Sigmoid colon (tissue), 7 donors: ENCODE measurements around the gene ZNF496. TPM values are rescaled to one million over a fixed set of nuclear protein-coding genes. Genes with fewer than 3 reads are reported as not detected.

ENCODE experiments used
- DNase-seq: peaks from one replicate; pipeline ENCODE4 v3.0.0-alpha.2; 2019
- H3K27ac ChIP-seq, 4 donors: fragments of 200-600 bp; sonication (generic); one replicate each; pipeline ENCODE4 v1.5.1; 2016 to 2019; ENCODE audit warnings: mild to moderate bottlenecking in 1 of 4
- H3K27me3 ChIP-seq, 3 donors: fragments of 200-600 bp; sonication (generic); one replicate each; pipeline ENCODE4 v1.5.1; 2019; ENCODE audit warnings: mild to moderate bottlenecking in 1 of 3
- H3K36me3 ChIP-seq, 4 donors: fragments of 200-600 bp; sonication (generic); one replicate each; pipeline ENCODE4 v1.5.1; 2016 to 2019
- H3K4me1 ChIP-seq, 4 donors: fragments of 200-600 bp; sonication (generic); one replicate each; pipeline ENCODE4 v1.5.1; 2017 to 2019
- H3K4me3 ChIP-seq, 4 donors: fragments of 200-600 bp; sonication (generic); one replicate each; pipeline ENCODE4 v1.5.1; 2017 to 2019; ENCODE audit warnings: mild to moderate bottlenecking in 2 of 4, moderate library complexity in 1 of 4
- H3K9me3 ChIP-seq, 4 donors: fragments of 200-600 bp in 3 of 4; sonication (generic) in 3 of 4; one replicate each; pipeline versions ENCODE4 v1.5.1 to v1.6.1; 2013 to 2019
- EP300 ChIP-seq, 4 donors: sonication (generic); formaldehyde crosslinking; IDR thresholded peaks; one replicate each; pipeline ENCODE4 v1.6.1; 2017; ENCODE audit warnings: antibody characterized with exemption in 4 of 4
- POLR2A ChIP-seq, 2 donors: fragments of 450-650 bp; IDR thresholded peaks; one replicate each; pipeline ENCODE4 v1.6.1; 2016; ENCODE audit warnings: antibody characterized with exemption in 2 of 2, mild to moderate bottlenecking in 2 of 2, moderate library complexity in 2 of 2
- POLR2AphosphoS5 ChIP-seq, 4 donors: sonication (generic); formaldehyde crosslinking; IDR thresholded peaks; one replicate each; pipeline ENCODE4 v1.6.1; 2017; ENCODE audit warnings: antibody characterized with exemption in 4 of 4
- WGBS, 2 donors: extraction: QIAGEN DNeasy Blood & Tissue Kit; methylation state at CpG; one replicate each; pipeline ENCODE4 v1.1.7; 2013; 5-methylcytosine and 5-hydroxymethylcytosine counted together
- intact Hi-C: fragments of 100-400 bp; cut with DNase I; formaldehyde crosslinking; loops from one replicate; pipeline ENCODE4 v1.15.1; 2023
- polyA plus RNA-seq, 3 donors: library from polyadenylated mRNA; stranded (reverse); fragments of 200-250 nt; gene quantifications; one replicate each; pipeline ENCODE4 v1.2.3, GENCODE V29; 2013
- total RNA-seq, 4 donors: library from RNA; depleted of rRNA; stranded (reverse); fragments of >200 nt; gene quantifications; one replicate each; pipeline ENCODE4 v1.1.0, GENCODE V29; 2016
- TF ChIP-seq, protein P1 (sequence below), 4 experiments: fragments of 450-650 bp in 3 of 4; fragments of 200-600 bp in 1 of 4; IDR thresholded peaks; one replicate each; pipeline ENCODE4 v1.5.1; 2016 to 2019; ENCODE audit warnings: antibody characterized with exemption in 4 of 4, mild to moderate bottlenecking in 3 of 4, moderate library complexity in 2 of 4
- donor health status: healthy with polysubstance abuse.
- donor health status: Bipolar disorder and iron deficiency.
- donor health status: healthy.

The ZNF496 gene
- total and polyA plus RNA-seq, 7 donors = 3.2 to 70.7 (median 31.6) TPM

DNA sequence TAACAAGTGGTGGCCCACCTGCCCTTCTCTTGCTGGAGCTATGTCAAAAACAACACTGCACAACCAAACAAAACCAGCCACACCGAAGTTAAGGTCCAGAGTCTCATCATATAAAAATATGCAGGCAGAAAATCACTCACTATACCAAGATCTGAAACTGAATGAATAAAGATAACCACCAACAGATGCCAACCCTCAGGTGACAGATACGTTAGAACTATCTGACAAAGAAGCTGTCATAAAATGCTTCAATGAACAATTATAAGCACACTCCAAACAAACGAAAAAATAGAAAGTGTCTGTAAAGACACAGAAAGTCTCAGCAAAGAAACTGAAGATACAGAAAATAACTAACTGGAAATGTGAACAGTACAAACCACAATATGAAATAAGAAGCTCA, 14.0 kb downstream of the ZNF496 start:
- Histone ChIP-seq H3K4me1 (no peaks in the 10 kb centered on the region), H3K4me3 (no peak overlapping the region), H3K36me3 (peaks cover 0 to 75% (median 16%) of the 10 kb centered on the region in 4 donors), H3K9me3 (no peaks in the 10 kb centered on the region), H3K27me3 (no peaks in the 10 kb centered on the region), H3K27ac (no peak overlapping the region)
- TF ChIP-seq, protein P1, sequence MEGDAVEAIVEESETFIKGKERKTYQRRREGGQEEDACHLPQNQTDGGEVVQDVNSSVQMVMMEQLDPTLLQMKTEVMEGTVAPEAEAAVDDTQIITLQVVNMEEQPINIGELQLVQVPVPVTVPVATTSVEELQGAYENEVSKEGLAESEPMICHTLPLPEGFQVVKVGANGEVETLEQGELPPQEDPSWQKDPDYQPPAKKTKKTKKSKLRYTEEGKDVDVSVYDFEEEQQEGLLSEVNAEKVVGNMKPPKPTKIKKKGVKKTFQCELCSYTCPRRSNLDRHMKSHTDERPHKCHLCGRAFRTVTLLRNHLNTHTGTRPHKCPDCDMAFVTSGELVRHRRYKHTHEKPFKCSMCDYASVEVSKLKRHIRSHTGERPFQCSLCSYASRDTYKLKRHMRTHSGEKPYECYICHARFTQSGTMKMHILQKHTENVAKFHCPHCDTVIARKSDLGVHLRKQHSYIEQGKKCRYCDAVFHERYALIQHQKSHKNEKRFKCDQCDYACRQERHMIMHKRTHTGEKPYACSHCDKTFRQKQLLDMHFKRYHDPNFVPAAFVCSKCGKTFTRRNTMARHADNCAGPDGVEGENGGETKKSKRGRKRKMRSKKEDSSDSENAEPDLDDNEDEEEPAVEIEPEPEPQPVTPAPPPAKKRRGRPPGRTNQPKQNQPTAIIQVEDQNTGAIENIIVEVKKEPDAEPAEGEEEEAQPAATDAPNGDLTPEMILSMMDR (IDR thresholded peaks at IDR 0.05) = no peak
- TF ChIP-seq POLR2AphosphoS5 (IDR thresholded peaks at IDR 0.05) (no peak), EP300 (IDR thresholded peaks at IDR 0.05) (no peak), POLR2A (IDR thresholded peaks at IDR 0.05) (no peak)
- 19 to 47% methylated on average over 3 of the region's 3 CpGs for WGBS, 2 donors
- intact Hi-C loops = no loop called here
- no peak for DNase-seq

DNA sequence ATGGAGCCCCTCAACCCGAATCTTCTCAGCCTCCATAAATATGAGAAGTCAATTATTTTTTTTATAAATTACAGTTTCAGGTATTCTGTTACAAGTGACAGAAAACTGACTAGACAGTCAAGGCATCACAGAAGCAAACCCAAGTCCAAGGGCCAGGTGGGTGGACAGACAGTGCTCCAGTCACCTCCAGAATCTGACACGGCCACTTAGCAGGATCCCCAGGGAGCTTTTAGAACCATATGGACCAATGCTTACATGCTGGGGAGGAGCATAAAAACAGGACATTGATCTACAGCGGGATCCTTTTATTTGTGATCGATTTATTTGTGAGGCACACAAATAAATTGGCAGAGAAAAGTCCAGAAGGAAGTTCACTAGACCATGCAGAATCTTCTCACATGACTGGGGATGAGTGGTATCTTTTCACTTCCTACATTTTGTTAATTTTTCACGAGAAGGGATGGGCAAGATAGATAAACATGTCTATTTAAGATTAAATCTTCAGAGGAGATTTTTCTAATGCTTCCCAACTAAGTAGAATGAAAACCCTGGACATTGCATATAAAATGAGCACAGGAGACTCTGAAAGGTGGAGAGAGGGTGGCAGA, 15.0 kb downstream of the ZNF496 start:
- Histone ChIP-seq H3K36me3 (peaks cover 0 to 65% (median 8%) of the 10 kb centered on the region in 4 donors), H3K27me3 (no peaks in the 10 kb centered on the region), H3K4me3 (no peak overlapping the region), H3K9me3 (no peaks in the 10 kb centered on the region), H3K27ac (no peak overlapping the region), H3K4me1 (no peaks in the 10 kb centered on the region)
- TF ChIP-seq EP300 (IDR thresholded peaks at IDR 0.05) (no peak), POLR2A (IDR thresholded peaks at IDR 0.05) (no peak), POLR2AphosphoS5 (IDR thresholded peaks at IDR 0.05) (no peak)
- TF ChIP-seq, protein P1 (IDR thresholded peaks at IDR 0.05) = no peak
- 84 to 92% methylated on average over 5 of the region's 5 CpGs for WGBS, 2 donors
- DNase-seq = no peak
- intact Hi-C loops = no loop called here

DNA sequence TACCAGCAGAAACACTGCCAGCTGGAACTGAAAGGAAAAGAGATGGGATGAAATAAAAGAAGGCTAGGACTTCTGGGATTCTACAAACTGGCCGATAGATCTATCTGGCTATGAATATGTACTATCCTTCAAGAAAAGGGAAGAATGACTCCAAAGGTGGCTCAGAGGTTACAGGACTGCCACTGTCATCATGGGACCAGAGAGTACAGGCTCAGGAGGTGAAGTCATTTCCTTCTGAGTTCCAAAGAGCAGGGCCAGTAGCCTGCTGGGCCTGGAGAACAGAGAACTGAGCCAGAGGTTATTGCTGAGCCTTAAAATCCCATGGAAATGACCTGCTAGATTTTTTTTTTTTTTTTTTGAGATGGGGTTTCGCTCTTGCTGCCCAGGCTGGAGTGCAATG, 27.6 kb downstream of the ZNF496 start:
- H3K9me3 ChIP-seq = no peaks in the 10 kb centered on the region
- no peak overlapping the region for H3K27ac ChIP-seq
- no peaks in the 10 kb centered on the region for H3K4me1 ChIP-seq
- 96% methylated on average over 2 of the region's 2 CpGs for WGBS, 2 donors
- DNase-seq = no peak
- H3K27me3 ChIP-seq = no peaks in the 10 kb centered on the region
- intact Hi-C loops = no loop called here
- peaks cover 13 to 95% (median 35%) of the 10 kb centered on the region in 4 donors for H3K36me3 ChIP-seq
- TF ChIP-seq, protein P1 (IDR thresholded peaks at IDR 0.05) = no peak
- TF ChIP-seq POLR2AphosphoS5 (IDR thresholded peaks at IDR 0.05) = no peak
- no peak overlapping the region for H3K4me3 ChIP-seq

DNA sequence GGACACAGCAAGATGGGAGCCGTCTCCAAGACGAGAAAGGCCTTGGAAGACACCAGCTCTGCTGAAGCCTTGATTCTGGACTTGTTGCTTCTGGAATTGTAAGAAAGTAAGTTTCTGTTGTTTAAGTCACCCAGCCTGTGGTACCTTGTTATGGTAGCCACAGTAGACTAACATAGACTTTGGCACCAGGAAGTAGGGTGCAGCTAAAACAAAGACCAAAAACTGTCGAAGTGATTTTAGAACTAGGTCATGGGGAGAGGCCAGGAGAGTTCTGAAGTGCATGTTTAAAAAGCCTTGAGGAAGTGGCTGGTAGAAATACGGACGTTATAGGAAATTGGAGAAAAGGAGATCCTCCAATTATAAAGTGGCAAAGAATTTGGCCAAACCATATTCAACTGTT, 28.5 kb downstream of the ZNF496 start:
- intact Hi-C loops = no loop called here
- no peak for TF ChIP-seq EP300 (IDR thresholded peaks at IDR 0.05)
- TF ChIP-seq, protein P1 (IDR thresholded peaks at IDR 0.05) = no peak
- TF ChIP-seq POLR2A (IDR thresholded peaks at IDR 0.05) = no peak
- TF ChIP-seq POLR2AphosphoS5 (IDR thresholded peaks at IDR 0.05) = no peak
- peaks cover 10 to 87% (median 28%) of the 10 kb centered on the region in 4 donors for H3K36me3 ChIP-seq
- 35 to 46% methylated on average over 5 of the region's 5 CpGs for WGBS, 2 donors
- no peaks in the 10 kb centered on the region for H3K27me3 ChIP-seq
- no peak overlapping the region for H3K27ac ChIP-seq
- no peaks in the 10 kb centered on the region for H3K4me1 ChIP-seq
- no peaks in the 10 kb centered on the region for H3K9me3 ChIP-seq
- no peak for DNase-seq
- no peak overlapping the region for H3K4me3 ChIP-seq

DNA sequence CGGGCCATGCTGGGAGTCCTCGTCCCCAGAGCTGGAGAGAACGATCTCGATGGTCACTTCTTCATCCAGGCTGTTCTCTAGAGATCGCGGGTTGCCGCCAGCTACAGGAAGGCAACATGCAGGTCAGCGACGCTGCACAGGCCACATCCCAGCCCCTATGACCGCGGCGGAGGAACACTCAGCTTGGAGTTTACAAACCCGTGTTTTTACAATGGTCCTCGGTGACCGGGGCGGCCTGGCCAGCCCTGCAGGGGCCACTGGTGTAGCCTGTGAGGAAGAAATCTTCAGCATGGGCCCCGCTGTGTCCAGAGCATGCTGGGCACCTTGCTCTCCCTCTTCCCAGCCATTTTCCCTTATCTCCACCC, 30.5 kb downstream of the ZNF496 start:
- no peak overlapping the region for H3K27ac ChIP-seq
- H3K4me1 ChIP-seq = no peaks in the 10 kb centered on the region
- H3K36me3 ChIP-seq = peaks cover 0 to 66% (median 20%) of the 10 kb centered on the region in 4 donors
- intact Hi-C loops = no loop called here
- no peaks in the 10 kb centered on the region for H3K9me3 ChIP-seq
- no peak overlapping the region for H3K4me3 ChIP-seq
- no peak for TF ChIP-seq POLR2AphosphoS5 (IDR thresholded peaks at IDR 0.05)
- TF ChIP-seq EP300 (IDR thresholded peaks at IDR 0.05) = no peak
- TF ChIP-seq, protein P1 (IDR thresholded peaks at IDR 0.05) = no peak
- no peak for TF ChIP-seq POLR2A (IDR thresholded peaks at IDR 0.05)
- WGBS, 2 donors = 97% methylated on average over 17 of the region's 17 CpGs
- no peak for DNase-seq
- H3K27me3 ChIP-seq = no peaks in the 10 kb centered on the region
